Right lung (tissue), 5 donors: Measurements from ENCODE around the gene FTMT. TPM values are rescaled to one million over a fixed set of nuclear protein-coding genes. Genes with fewer than 3 reads are reported as not detected.

Experiments used
- polyA plus RNA-seq, 5 donors: library from polyadenylated mRNA; unstranded; fragments of 120-200 nt; gene quantifications; one replicate each; pipeline versions ENCODE4 v1.2.1 to v1.2.3, GENCODE V29; 2013; ENCODE audit warnings: inconsistent platforms in 1 of 5, low replicate concordance in 1 of 5; ENCODE audit not compliant: insufficient read length in 5 of 5, insufficient read depth in 1 of 5

The FTMT gene
- polyA plus RNA-seq, 5 donors: not detected

Other genes starting within 250 kb of the FTMT start
- 10 to 100 TPM; 13.4 to 18.4 (median 17.5) TPM for gene SRFBP1, start 110.1 kb downstream of the FTMT start, polyA plus RNA-seq
- gene LOX, start 226.4 kb downstream of the FTMT start, polyA plus RNA-seq: 10 to 100 TPM; 18.5 to 34.2 (median 29.1) TPM